K562 (cell line): ENCODE measurements around the gene SNX10. TPM values are rescaled to one million over a fixed set of nuclear protein-coding genes. Genes with fewer than 3 reads are reported as not detected.

Experiments used
- ATAC-seq: fragments of 200-7000 bp; cut with Tn5 transposase; 3 replicates; pipeline ENCODE4 v1.9.1; 2020; ENCODE audit warnings: moderate library complexity
- BruUV-seq: library from RNA; stranded (reverse); fragments of 400-500 nt; replicated peaks from 2 replicates; lab custom pipeline; 2021; lab: Mats Ljungman, UMichigan
- CTCF ChIA-PET: fragments of 300-600 bp; formaldehyde crosslinking; extraction: SDS; loops from one replicate; lab custom pipeline; 2021; ENCODE audit warnings: low intra/inter-chr PET ratio; lab: Yijun Ruan, JAX
- POLR2A ChIA-PET: fragments of 300-600, 350-650 bp; sonication (Branson Sonifier 250); formaldehyde crosslinking; extraction: SDS; loops from one replicate; lab custom pipeline; 2021; ENCODE audit warnings: antibody characterized with exemption, inconsistent platforms; lab: Yijun Ruan, JAX
- DNase-seq, 4 experiments: peaks; one replicate each; pipeline versions ENCODE4 v3.0.0 to v3.0.0-alpha.2; 2011 to 2018; ENCODE audit warnings: low spot score in 3 of 4, mixed read lengths in 3 of 4; ENCODE audit errors: extremely low read depth in 1 of 4
- FAIRE-seq: peaks from 2 replicates; lab custom pipeline; 2011; peaks lifted over from hg19 to GRCh38; lab: Jason Lieb, UNC
- H2AFZ ChIP-seq: 2 replicates; pipeline ENCODE4 v1.6.0; 2011; ENCODE audit warnings: low read depth, low read length, control low read depth, inconsistent platforms
- H3K27ac ChIP-seq: fragments of 200-600 bp; 3 replicates; pipeline ENCODE4 v1.8.0; 2011; ENCODE audit warnings: low read depth, mild to moderate bottlenecking, control low read depth, inconsistent platforms, low read length, moderate library complexity, mixed read lengths; ENCODE audit errors: extremely low read depth
- H3K27me3 ChIP-seq, 2 experiments: fragments of 300-600 bp in 1 of 2; 2 replicates in 1 of 2; 3 replicates in 1 of 2; pipeline versions ENCODE4 v1.6.0 to v1.8.0; 2011; ENCODE audit warnings: inconsistent platforms in 2 of 2, low read length in 2 of 2, mild to moderate bottlenecking in 1 of 2, mixed read lengths in 1 of 2, moderate library complexity in 1 of 2; ENCODE audit not compliant: control insufficient read depth in 2 of 2, insufficient read depth in 2 of 2
- H3K36me3 ChIP-seq: fragments of 300-600 bp; 3 replicates; pipeline ENCODE4 v1.8.0; 2011; ENCODE audit warnings: mild to moderate bottlenecking, low read length, inconsistent platforms; ENCODE audit not compliant: control insufficient read depth, insufficient read depth
- H3K4me1 ChIP-seq, 2 experiments: fragments of 200-600 bp in 1 of 2; replicated peaks in 1 of 2; 2 replicates in 1 of 2; 3 replicates in 1 of 2; pipeline versions ENCODE4 v1.5.1 to v1.8.0; 2011; ENCODE audit warnings: inconsistent platforms in 2 of 2, low read length in 2 of 2, mild to moderate bottlenecking in 1 of 2, mixed read lengths in 1 of 2, moderate library complexity in 1 of 2; ENCODE audit not compliant: control insufficient read depth in 2 of 2, insufficient read depth in 2 of 2
- H3K4me2 ChIP-seq: 2 replicates; pipeline ENCODE4 v1.6.1; 2011; ENCODE audit warnings: low read length, control low read depth, inconsistent platforms, mixed read lengths; ENCODE audit not compliant: insufficient read depth
- H3K4me3 ChIP-seq: fragments of 200-600 bp; sonication (generic), shearing (Covaris generic); 2 replicates; pipeline ENCODE4 v1.5.1; 2016; ENCODE audit warnings: control low read depth, inconsistent platforms
- H3K79me2 ChIP-seq: fragments of 200-600 bp; 3 replicates; pipeline ENCODE4 v1.8.0; 2011; ENCODE audit warnings: low read length, inconsistent platforms; ENCODE audit not compliant: control insufficient read depth, insufficient read depth
- H3K9ac ChIP-seq, 2 experiments: 2 replicates each; pipeline versions ENCODE4 v1.6.0 to v1.6.1; 2011; ENCODE audit warnings: low read depth in 2 of 2, low read length in 2 of 2, control low read depth in 1 of 2, inconsistent platforms in 1 of 2, mild to moderate bottlenecking in 1 of 2, mixed read lengths in 1 of 2; ENCODE audit not compliant: insufficient read depth in 1 of 2
- H3K9me1 ChIP-seq: one replicate; pipeline ENCODE4 v1.6.0; 2011; ENCODE audit warnings: inconsistent platforms, mild to moderate bottlenecking, low read length, moderate library complexity; ENCODE audit not compliant: control insufficient read depth, insufficient read depth
- H3K9me3 ChIP-seq: replicated peaks from 2 replicates; pipeline ENCODE4 v1.5.1; 2011; ENCODE audit warnings: low read depth, low read length, inconsistent platforms; ENCODE audit not compliant: control insufficient read depth, insufficient read depth
- H4K20me1 ChIP-seq: replicated peaks from 2 replicates; pipeline ENCODE4 v1.6.1; 2011; ENCODE audit warnings: low read length, inconsistent platforms, mixed read lengths; ENCODE audit not compliant: control insufficient read depth, insufficient read depth
- ETV5 ChIP-seq: sonication (generic); formaldehyde crosslinking; IDR thresholded peaks from 2 replicates; pipeline ENCODE4 v1.4.0; 2020; ENCODE audit warnings: low read depth, mild to moderate bottlenecking, missing genetic modification reagents
- FIP1L1 ChIP-seq: fragments of 200-400 bp; formaldehyde crosslinking; IDR thresholded peaks from 2 replicates; pipeline ENCODE4 v1.6.1; 2018; ENCODE audit warnings: mild to moderate bottlenecking, low read depth, low read length; ENCODE audit not compliant: poor library complexity, severe bottlenecking
- HDAC2 ChIP-seq: fragments of 450-650 bp; IDR thresholded peaks from 2 replicates; pipeline ENCODE4 v1.6.1; 2016; ENCODE audit warnings: mild to moderate bottlenecking
- ILK ChIP-seq: fragments of 450-650 bp; IDR thresholded peaks from 2 replicates; pipeline ENCODE4 v1.6.1; 2016; ENCODE audit warnings: missing genetic modification characterization, low read depth, mild to moderate bottlenecking, missing compliant biosample characterization, moderate library complexity, borderline replicate concordance
- MAFK ChIP-seq: IDR thresholded peaks from 2 replicates; pipeline ENCODE4 v1.6.1; 2011; ENCODE audit warnings: low read length, improper control_type of control experiment
- NFYB ChIP-seq: IDR thresholded peaks from 2 replicates; pipeline ENCODE4 v1.6.1; 2011; ENCODE audit warnings: mild to moderate bottlenecking, moderate library complexity; ENCODE audit not compliant: insufficient read length; ENCODE audit errors: extremely low read depth
- POLR3G ChIP-seq: IDR thresholded peaks from 2 replicates; pipeline ENCODE4 v1.6.1; 2011; ENCODE audit not compliant: insufficient read length, insufficient replicate concordance; ENCODE audit errors: extremely low read depth
- SETDB1 ChIP-seq: IDR thresholded peaks from one replicate; pipeline ENCODE4 v1.6.1; 2012; ENCODE audit warnings: low read length, control low read depth, inconsistent platforms
- SP2 ChIP-seq: IDR thresholded peaks from 2 replicates; pipeline ENCODE4 v1.6.1; 2011; ENCODE audit warnings: mild to moderate bottlenecking, low read depth, low read length, moderate library complexity; ENCODE audit not compliant: poor library complexity, severe bottlenecking; ENCODE audit errors: extremely low read depth
- ZKSCAN8 ChIP-seq: fragments of 200-800 bp; sonication (Bioruptor generic); IDR thresholded peaks from 2 replicates; pipeline ENCODE4 v1.6.1; 2016; ENCODE audit warnings: missing genetic modification characterization, missing compliant biosample characterization
- ZNF134 ChIP-seq: fragments of 250-450 bp; sonication (Bioruptor Pico); conservative IDR thresholded peaks from 2 replicates; pipeline ENCODE4 v1.4.0; 2020
- WGBS: fragments of 100-300 bp; shearing (Covaris generic); methylation state at CpG from one replicate; pipeline ENCODE4 v1.1.6; 2016; ENCODE audit warnings: low coverage, mixed read lengths; ENCODE audit not compliant: insufficient coverage; ENCODE audit errors: missing lambda C conversion rate; 5-methylcytosine and 5-hydroxymethylcytosine counted together
- in situ Hi-C: fragments of 300-500 bp; cut with MboI; formaldehyde crosslinking; loops from 4 replicates; pipeline ENCODE4 v1.15.0; 2018; ENCODE audit warnings: inconsistent platforms, mixed read lengths
- intact Hi-C: fragments of 100-400 bp; cut with micrococcal nuclease; formaldehyde crosslinking; loops from 2 replicates; pipeline ENCODE4 v1.14.2; 2022
- polyA plus RNA-seq, 8 experiments: library from polyadenylated mRNA; depleted of rRNA in 4 of 8; stranded (reverse) in 5 of 8; unstranded in 3 of 8; fragments of >200 nt; fragmentation: Nextera tagmentation in 2 of 8; fragmentation: Illumina TruSeq in 1 of 8; extraction: Ambion mirVana in 2 of 8; extraction: Trizol in 1 of 8; gene quantifications; 2 replicates each; pipeline versions ENCODE4 v1.2.1 to v1.2.3, GENCODE V29; 2011 to 2014; ENCODE audit warnings: inconsistent platforms in 1 of 8, missing spikeins in 1 of 8
- total RNA-seq, 7 experiments: library from RNA; depleted of rRNA in 6 of 7; stranded (reverse); fragments of >200 nt in 6 of 7; fragmentation: Illumina TruSeq in 2 of 7; extraction: Trizol in 2 of 7; gene quantifications; 2 replicates each; pipeline versions ENCODE4 v1.2.1 to v1.2.3, GENCODE V29; 2011 to 2021; ENCODE audit warnings: low replicate concordance in 1 of 7
- TF ChIP-seq, protein P1 (sequence below): fragments of 250-450 bp; sonication (Bioruptor Pico); IDR thresholded peaks from 2 replicates; pipeline ENCODE4 v1.4.0; 2020; ENCODE audit warnings: borderline replicate concordance
- TF ChIP-seq, protein P2 (sequence below): fragments of 250-450 bp; sonication (Bioruptor Pico); IDR thresholded peaks from 2 replicates; pipeline ENCODE4 v1.9.0; 2021; ENCODE audit warnings: mild to moderate bottlenecking
- TF ChIP-seq, protein P3 (sequence below), 2 experiments: fragments of 450-650 bp; conservative IDR thresholded peaks; 2 replicates each; pipeline ENCODE4 v1.6.1; 2017; ENCODE audit warnings: mild to moderate bottlenecking in 2 of 2, moderate library complexity in 2 of 2
- TF ChIP-seq, protein P4 (sequence below): fragments of 450-650 bp; IDR thresholded peaks from 2 replicates; pipeline ENCODE4 v1.6.1; 2016; ENCODE audit warnings: missing biosample characterization, missing genetic modification characterization

The SNX10 gene
- total and polyA plus RNA-seq, 9 of the 15 experiments (the other 6 are each of a cell fraction or from before 2014, with no cell fraction given), result 6.9 to 16.5 (median 11.5) TPM

DNA sequence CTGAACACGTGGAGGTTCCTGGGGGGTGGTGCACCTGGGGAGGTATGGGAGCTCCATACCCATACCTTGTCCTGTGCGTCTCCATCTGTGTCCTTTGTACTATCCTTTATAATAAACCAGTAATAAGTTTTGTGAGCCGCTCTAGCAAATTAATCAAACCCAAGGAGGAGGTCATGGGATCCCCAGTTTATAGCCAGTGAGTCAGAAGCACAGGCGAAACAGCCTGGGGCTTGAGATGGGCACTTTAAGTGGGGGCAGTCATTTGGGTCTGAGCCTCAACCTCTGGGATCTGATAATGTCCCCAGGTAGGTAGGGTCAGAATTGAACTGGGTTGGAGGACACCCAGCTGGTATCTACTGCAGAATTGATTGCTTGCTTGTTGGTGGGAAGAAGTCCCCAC lies 16.9 kb downstream of the SNX10 start:
- peaks cover 0 to 26% of the 10 kb centered on the region in 2 experiments; a peak in 4 of 5 replicates for H3K4me1 ChIP-seq
- no peaks in the 10 kb centered on the region; the same call in 2 of the 3 replicates for H3K36me3 ChIP-seq
- CTCF ChIA-PET, result no interaction called here
- no peak overlapping the region for H3K4me3 ChIP-seq
- 70% methylated on average over 4 of the region's 4 CpGs for WGBS
- no TSS peak for BruUV-seq
- H3K9me3 ChIP-seq, result no peaks in the 10 kb centered on the region
- TF ChIP-seq, protein P1, sequence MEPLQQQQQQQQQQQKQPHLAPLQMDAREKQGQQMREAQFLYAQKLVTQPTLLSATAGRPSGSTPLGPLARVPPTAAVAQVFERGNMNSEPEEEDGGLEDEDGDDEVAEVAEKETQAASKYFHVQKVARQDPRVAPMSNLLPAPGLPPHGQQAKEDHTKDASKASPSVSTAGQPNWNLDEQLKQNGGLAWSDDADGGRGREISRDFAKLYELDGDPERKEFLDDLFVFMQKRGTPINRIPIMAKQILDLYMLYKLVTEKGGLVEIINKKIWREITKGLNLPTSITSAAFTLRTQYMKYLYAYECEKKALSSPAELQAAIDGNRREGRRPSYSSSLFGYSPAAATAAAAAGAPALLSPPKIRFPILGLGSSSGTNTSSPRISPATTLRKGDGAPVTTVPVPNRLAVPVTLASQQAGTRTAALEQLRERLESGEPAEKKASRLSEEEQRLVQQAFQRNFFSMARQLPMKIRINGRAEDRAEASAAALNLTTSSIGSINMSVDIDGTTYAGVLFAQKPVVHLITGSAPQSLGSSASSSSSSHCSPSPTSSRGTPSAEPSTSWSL (CRISPR knock-in tag), result no peak
- TF ChIP-seq, protein P2, sequence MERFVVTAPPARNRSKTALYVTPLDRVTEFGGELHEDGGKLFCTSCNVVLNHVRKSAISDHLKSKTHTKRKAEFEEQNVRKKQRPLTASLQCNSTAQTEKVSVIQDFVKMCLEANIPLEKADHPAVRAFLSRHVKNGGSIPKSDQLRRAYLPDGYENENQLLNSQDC (CRISPR knock-in tag), result no peak
- no peak for TF ChIP-seq MAFK
- no peak for TF ChIP-seq SP2
- no peak for TF ChIP-seq ZKSCAN8 (CRISPR knock-in tag)
- no peak for TF ChIP-seq FIP1L1
- TF ChIP-seq POLR3G, result no peak
- TF ChIP-seq SETDB1, result no peak
- no peak for TF ChIP-seq NFYB
- TF ChIP-seq ILK (tag), result no peak
- TF ChIP-seq, protein P3, sequence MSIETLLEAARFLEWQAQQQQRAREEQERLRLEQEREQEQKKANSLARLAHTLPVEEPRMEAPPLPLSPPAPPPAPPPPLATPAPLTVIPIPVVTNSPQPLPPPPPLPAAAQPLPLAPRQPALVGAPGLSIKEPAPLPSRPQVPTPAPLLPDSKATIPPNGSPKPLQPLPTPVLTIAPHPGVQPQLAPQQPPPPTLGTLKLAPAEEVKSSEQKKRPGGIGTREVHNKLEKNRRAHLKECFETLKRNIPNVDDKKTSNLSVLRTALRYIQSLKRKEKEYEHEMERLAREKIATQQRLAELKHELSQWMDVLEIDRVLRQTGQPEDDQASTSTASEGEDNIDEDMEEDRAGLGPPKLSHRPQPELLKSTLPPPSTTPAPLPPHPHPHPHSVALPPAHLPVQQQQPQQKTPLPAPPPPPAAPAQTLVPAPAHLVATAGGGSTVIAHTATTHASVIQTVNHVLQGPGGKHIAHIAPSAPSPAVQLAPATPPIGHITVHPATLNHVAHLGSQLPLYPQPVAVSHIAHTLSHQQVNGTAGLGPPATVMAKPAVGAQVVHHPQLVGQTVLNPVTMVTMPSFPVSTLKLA (conservative IDR thresholded peaks at IDR 0.05), result no peak
- no peak for TF ChIP-seq ZNF134 (CRISPR knock-in tag)
- no peak for TF ChIP-seq HDAC2
- no peak for TF ChIP-seq ETV5 (CRISPR knock-in tag)
- TF ChIP-seq, protein P4, sequence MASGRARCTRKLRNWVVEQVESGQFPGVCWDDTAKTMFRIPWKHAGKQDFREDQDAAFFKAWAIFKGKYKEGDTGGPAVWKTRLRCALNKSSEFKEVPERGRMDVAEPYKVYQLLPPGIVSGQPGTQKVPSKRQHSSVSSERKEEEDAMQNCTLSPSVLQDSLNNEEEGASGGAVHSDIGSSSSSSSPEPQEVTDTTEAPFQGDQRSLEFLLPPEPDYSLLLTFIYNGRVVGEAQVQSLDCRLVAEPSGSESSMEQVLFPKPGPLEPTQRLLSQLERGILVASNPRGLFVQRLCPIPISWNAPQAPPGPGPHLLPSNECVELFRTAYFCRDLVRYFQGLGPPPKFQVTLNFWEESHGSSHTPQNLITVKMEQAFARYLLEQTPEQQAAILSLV (tag), result no peak
- H3K27me3 ChIP-seq, result no peaks in the 10 kb centered on the region
- no peak for ATAC-seq
- in situ Hi-C loops (no loop called here), intact Hi-C loops (no loop called here)
- DNase-seq, result no peak
- no peak overlapping the region for H3K9ac ChIP-seq
- H3K79me2 ChIP-seq, result no peaks in the 10 kb centered on the region
- POLR2A ChIA-PET, result interaction anchor here (2.4 kb wide), 1 partner anchor 10 kb away, joined by 8 read pairs; no protein-coding TSS in a partner anchor
- no peaks in the 10 kb centered on the region for H3K9me1 ChIP-seq
- H3K27ac ChIP-seq, result no peak overlapping the region
- no peaks in the 10 kb centered on the region for H4K20me1 ChIP-seq
- H3K4me2 ChIP-seq, result no peak overlapping the region
- no peak for FAIRE-seq
- H2AFZ ChIP-seq, result no peak overlapping the region
